AG04450 (cell line): ENCODE results near the gene TYRO3. TPM values are rescaled to one million over a fixed set of nuclear protein-coding genes. Genes with fewer than 3 reads are reported as not detected.

ENCODE experiments used
- CTCF ChIA-PET: fragments of 300-600, 350-600 bp; formaldehyde crosslinking; extraction: SDS; loops from one replicate; lab custom pipeline; 2022; ENCODE audit warnings: antibody characterized with exemption, inconsistent platforms; lab: Charles Lee
- POLR2A ChIA-PET: fragments of 350-600 bp; formaldehyde crosslinking; extraction: SDS; loops from one replicate; lab custom pipeline; 2021; ENCODE audit warnings: antibody characterized with exemption, inconsistent platforms; lab: Yijun Ruan, JAX
- DNase-seq: peaks from one replicate; pipeline ENCODE4 v3.0.0-alpha.2; 2011; ENCODE audit warnings: low read depth, low spot score
- H3K27ac ChIP-seq: one replicate; pipeline ENCODE4 v1.5.1; 2012; ENCODE audit warnings: low read depth, low read length, control low read depth
- H3K27me3 ChIP-seq: one replicate; pipeline ENCODE4 v1.6.0; 2012; ENCODE audit warnings: low read length; ENCODE audit not compliant: control insufficient read depth, insufficient read depth
- H3K4me3 ChIP-seq: 2 replicates; pipeline ENCODE4 v1.5.1; 2011; ENCODE audit warnings: mild to moderate bottlenecking, low read depth, low read length, control low read depth
- H3K9me3 ChIP-seq: 2 replicates; pipeline ENCODE4 v1.5.1; 2012; ENCODE audit warnings: low read length; ENCODE audit not compliant: control insufficient read depth, insufficient read depth
- polyA plus RNA-seq: library from polyadenylated mRNA; depleted of rRNA; stranded (reverse); fragments of >200 nt; gene quantifications from 2 replicates; pipeline ENCODE4 v1.2.3, GENCODE V29; 2011
- TF ChIP-seq, protein P1 (sequence below): IDR thresholded peaks from 2 replicates; pipeline ENCODE4 v1.5.1; 2011; ENCODE audit warnings: low read depth, low read length, control low read depth, inconsistent platforms

Gene TYRO3
- polyA plus RNA-seq, 1 experiment, result 21.0 TPM

DNA sequence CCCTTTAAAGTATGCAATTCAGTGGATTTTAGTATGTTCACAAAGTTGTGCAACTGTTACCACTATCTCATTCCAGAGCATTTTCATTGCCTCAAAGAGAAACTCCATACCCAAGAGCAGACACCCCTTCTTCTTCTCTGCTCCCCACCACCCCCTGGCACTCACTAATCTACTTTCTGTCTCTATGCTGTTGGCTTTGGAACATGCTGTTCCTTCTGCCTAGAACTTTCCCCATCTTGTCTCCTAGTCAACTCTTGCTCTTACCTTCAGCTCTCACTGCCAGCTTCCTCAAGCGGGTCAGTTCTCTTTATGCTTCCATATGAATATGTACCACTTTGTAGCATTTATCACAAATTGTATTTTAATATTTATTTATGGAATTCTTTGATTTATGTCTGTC is 50.1 kb downstream of the TYRO3 start:
- CTCF ChIA-PET, result no interaction called here
- TF ChIP-seq, protein P1, sequence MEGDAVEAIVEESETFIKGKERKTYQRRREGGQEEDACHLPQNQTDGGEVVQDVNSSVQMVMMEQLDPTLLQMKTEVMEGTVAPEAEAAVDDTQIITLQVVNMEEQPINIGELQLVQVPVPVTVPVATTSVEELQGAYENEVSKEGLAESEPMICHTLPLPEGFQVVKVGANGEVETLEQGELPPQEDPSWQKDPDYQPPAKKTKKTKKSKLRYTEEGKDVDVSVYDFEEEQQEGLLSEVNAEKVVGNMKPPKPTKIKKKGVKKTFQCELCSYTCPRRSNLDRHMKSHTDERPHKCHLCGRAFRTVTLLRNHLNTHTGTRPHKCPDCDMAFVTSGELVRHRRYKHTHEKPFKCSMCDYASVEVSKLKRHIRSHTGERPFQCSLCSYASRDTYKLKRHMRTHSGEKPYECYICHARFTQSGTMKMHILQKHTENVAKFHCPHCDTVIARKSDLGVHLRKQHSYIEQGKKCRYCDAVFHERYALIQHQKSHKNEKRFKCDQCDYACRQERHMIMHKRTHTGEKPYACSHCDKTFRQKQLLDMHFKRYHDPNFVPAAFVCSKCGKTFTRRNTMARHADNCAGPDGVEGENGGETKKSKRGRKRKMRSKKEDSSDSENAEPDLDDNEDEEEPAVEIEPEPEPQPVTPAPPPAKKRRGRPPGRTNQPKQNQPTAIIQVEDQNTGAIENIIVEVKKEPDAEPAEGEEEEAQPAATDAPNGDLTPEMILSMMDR, result no peak
- POLR2A ChIA-PET, result no interaction called here
- no peak overlapping the region for H3K4me3 ChIP-seq
- no peak for DNase-seq
- H3K27me3 ChIP-seq, result no peaks in the 10 kb centered on the region
- H3K9me3 ChIP-seq, result no peaks in the 10 kb centered on the region
- H3K27ac ChIP-seq, result no peak overlapping the region

DNA sequence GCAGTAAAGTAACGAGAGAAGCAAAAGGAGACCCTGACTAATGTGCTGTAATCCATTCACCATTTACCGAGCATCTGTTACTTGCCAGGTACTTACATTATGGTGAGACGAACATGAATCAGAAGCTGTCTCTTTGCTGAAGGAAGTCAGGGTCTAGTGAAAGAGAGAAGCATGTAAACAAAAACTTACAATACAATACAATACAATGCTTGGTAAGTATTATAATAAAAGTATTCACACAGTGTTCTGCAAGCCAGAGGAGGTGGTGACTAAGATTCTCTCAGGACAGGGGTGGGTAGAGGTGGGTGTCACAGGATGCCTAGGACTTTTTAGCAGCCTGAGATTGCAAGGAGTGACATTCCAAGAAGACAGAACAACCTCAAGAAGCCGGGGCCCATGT is 51.0 kb downstream of the TYRO3 start:
- H3K27ac ChIP-seq, result no peak overlapping the region
- CTCF ChIA-PET, result no interaction called here
- POLR2A ChIA-PET, result no interaction called here
- DNase-seq, result no peak
- H3K4me3 ChIP-seq, result no peak overlapping the region
- TF ChIP-seq, protein P1, result no peak
- no peaks in the 10 kb centered on the region for H3K27me3 ChIP-seq
- no peaks in the 10 kb centered on the region for H3K9me3 ChIP-seq

DNA sequence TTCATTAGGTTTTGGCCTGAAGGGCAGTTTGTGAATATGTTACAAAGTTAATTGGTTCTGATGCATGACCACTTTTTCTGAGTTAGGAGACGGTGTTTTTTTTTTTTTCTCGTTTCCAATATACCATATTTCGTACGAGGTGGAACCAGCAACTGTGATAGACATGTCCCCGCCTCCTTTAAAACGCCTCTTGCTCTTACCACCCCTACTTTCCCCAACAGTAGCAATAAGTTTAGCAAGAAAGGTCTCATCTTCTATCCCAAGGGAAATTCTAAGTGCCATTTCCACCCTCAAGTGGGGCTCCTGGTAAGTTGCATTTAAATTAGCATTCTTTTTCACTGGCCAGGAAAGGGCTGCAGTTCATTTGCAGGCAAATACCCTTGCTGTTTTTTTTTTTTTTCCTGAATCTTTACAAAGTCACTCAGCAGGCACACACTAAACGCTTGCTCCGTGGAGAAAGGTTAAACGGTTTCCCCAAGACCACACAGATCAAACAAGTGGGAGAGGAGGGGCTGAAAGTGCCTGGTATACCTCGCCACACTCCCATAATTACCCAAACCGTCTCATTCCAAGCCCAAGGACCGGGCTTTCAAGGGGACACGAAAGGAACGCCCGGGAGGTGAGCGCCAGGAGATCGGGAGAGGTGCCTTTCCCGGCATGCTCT is 61.7 kb downstream of the TYRO3 start:
- Histone ChIP-seq H3K27ac (no peak overlapping the region), H3K9me3 (peaks cover 9% of the 10 kb centered on the region), H3K4me3 (peak overlapping the region; percentile 64), H3K27me3 (no peaks in the 10 kb centered on the region)
- DNase-seq, result no peak
- ChIA-PET POLR2A (interaction anchor here (0.9 kb wide), 2 partner anchors 16 to 41 kb away, joined by 3 to 4 read pairs; no protein-coding TSS in a partner anchor), CTCF (interaction anchor here (2.7 kb wide), 1 partner anchor 17 kb away, joined by 6 read pairs; no protein-coding TSS in a partner anchor)
- TF ChIP-seq, protein P1, result no peak

DNA sequence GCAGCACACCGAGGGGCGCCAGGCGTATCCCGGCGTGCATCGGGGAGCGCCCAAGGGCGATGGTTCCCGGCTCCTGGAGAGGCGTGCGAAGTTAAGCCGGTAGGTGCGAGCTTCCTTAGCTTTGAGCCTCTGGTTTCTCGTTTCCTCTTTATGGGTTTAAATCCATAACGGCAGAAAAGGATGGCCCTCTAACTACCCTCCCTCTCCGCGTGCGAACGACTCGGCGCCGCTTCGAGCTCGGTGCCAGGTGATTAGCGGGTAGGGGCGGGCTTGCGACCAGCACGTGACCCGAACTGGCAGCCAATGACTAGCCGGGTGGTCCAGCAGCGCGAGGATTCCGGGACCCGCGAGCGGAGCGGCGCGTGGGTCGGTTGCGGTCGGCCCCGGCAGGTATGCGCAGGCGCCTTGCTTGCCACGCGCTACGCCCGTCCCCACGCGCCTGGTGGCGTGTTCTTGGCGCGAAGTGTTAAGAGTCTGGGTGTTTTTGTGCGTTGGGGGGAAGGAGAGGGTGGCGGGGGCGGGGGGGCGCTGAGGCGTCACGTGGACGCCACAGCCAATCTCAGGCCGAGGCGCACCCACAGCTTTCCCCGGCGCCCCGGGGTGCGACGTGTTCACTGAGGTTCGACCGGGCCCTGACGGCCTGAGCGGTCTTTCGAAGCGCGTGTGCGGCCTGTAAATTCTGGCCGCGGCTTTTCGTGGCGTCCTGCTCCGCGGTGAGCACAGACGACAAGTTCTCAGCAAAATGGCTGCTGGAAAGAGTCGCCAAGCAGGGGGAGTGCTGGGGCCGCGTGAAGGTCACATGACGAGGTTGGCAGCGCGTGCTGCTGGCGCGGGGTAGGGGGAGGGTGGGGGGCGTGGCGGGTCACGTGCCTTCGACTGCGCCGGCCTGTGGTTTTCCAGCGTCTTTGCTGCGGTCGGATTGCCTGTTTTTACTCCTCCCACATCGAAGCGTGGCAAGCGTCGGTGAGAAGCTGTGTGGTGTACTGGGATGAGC is 62.5 kb downstream of the TYRO3 start:
- H3K27ac ChIP-seq, result peak overlapping the region; percentile 52
- TF ChIP-seq, protein P1, result no peak
- DNase-seq, result peak; percentile 56
- ChIA-PET CTCF (interaction anchor here (0.6 to 2.7 kb wide), 2 partner anchors 9 to 18 kb away, joined by 3 to 6 read pairs; no protein-coding TSS in a partner anchor), POLR2A (interaction anchor here (0.6 to 2.5 kb wide), 5 partner anchors 14 to 399 kb away, joined by 3 to 6 read pairs (median 4); no protein-coding TSS in a partner anchor)
- H3K4me3 ChIP-seq, result peak overlapping the region; percentile 64
- peaks cover 9% of the 10 kb centered on the region for H3K9me3 ChIP-seq
- H3K27me3 ChIP-seq, result no peaks in the 10 kb centered on the region
